ENCODE measurements around the gene ERCC3.
"Not testable (repeated sequence)": the region's sequence is repeated elsewhere in the genome, so short reads cannot be mapped to it uniquely, and the experiment has no call there.

The ERCC3 gene

DNA sequence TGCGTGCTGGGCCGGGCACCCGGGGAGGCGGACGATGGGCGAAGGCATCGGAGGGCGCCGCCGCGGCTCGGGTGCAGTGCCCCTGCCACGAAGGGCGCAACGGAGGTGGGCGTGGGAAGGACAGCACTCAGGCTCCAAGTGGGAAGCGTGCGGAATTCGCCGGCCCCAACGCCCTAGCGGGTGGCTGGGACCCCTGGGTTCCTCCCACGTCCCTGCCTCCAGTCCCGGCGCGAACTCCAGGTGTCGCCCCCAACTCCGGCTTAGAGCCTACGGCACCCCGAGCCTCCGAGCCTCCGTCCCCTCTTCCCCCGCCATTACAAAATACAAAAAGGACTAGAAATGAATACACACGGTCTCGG, 75.2 kb downstream of the ERCC3 start:
- TF ChIP-seq, protein P1, sequence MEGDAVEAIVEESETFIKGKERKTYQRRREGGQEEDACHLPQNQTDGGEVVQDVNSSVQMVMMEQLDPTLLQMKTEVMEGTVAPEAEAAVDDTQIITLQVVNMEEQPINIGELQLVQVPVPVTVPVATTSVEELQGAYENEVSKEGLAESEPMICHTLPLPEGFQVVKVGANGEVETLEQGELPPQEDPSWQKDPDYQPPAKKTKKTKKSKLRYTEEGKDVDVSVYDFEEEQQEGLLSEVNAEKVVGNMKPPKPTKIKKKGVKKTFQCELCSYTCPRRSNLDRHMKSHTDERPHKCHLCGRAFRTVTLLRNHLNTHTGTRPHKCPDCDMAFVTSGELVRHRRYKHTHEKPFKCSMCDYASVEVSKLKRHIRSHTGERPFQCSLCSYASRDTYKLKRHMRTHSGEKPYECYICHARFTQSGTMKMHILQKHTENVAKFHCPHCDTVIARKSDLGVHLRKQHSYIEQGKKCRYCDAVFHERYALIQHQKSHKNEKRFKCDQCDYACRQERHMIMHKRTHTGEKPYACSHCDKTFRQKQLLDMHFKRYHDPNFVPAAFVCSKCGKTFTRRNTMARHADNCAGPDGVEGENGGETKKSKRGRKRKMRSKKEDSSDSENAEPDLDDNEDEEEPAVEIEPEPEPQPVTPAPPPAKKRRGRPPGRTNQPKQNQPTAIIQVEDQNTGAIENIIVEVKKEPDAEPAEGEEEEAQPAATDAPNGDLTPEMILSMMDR (IDR thresholded peaks at IDR 0.05) = no peak
- Histone ChIP-seq H3K27ac (no peak overlapping the region), H3K4me1 (peaks cover 8 to 23% (median 18%) of the 10 kb centered on the region in 4 donors), H3K4me3 (peak overlapping the region; percentile 42 to 60), H3K36me3 (no peaks in the 10 kb centered on the region), H3K27me3 (peaks cover 0 to 46% of the 10 kb centered on the region in 2 donors), H3K9me3 (no peaks in the 10 kb centered on the region)
- no peak for DNase-seq
- intact Hi-C loops (cut with DNase I; ENCODE audit: low total_unique reads) = no loop called here

DNA sequence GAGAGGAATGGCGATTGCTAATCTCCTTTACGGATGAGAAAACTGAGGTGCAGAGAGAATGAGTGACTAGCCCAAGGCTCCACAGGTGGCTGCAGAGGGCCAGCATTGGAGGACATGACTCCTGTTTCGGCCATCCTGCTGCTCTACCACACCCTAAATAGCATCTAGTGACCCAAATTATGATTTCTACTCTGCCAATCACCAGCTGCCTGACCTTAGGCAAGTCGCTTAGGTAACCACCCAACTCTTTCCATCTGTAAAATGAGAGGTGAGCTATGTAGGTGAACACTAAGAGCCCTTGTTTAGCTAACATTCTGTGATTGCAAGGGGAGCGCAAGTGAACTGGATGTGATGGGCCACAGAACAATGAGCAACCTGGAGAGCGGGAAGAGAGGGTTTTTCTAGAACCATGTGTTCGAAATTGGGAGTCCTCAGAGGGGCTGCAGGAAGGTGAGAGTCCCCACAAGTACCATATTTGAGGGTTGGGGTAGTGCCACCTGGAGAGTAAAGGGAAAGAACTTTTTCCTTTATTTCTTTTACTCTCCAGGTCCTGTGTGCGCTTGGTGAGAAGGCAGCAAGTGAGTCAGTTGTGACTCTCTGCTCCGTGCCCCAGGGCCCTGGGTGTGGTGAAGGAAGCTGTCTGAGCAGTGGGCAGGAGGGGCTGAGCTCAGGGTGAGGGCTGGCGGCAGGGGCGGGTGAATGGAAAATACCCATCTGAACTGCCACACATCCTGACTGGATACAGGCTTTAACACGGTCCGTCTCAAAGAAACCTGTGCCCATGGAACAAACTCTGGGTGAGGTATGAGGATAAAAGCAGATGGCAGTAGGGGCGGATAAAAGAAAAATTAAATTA, 76.2 kb downstream of the ERCC3 start:
- Histone ChIP-seq H3K27ac (no peak overlapping the region), H3K4me3 (no peak overlapping the region), H3K27me3 (peaks cover 0 to 46% of the 10 kb centered on the region in 2 donors), H3K9me3 (peaks cover 0 to 9% (median 0%) of the 10 kb centered on the region in 3 donors), H3K4me1 (peaks cover 8 to 23% (median 18%) of the 10 kb centered on the region in 4 donors), H3K36me3 (no peaks in the 10 kb centered on the region)
- TF ChIP-seq, protein P1 (IDR thresholded peaks at IDR 0.05) = no peak
- no peak for DNase-seq
- intact Hi-C loops (cut with DNase I; ENCODE audit: low total_unique reads) = no loop called here

DNA sequence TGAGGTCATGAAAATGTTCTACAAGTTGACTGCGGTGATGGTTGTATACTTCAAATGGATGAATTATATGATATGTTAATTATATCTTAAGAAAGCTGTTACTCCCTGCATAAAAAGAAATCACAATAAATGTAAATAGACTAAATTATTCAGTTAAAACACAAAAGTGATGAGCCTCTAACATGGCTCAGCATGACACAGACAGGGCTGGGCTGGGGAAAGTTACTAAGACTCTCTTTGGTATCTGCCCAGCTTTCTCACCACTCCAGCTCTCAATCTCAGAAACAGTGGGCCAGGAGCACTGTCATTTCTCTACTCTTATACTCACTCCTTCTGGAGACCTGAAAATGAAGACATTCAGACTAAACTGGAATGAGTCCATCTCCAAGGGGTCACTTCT, 77.4 kb downstream of the ERCC3 start:
- Histone ChIP-seq H3K4me3 (no peak overlapping the region), H3K9me3 (peaks cover 0 to 9% (median 0%) of the 10 kb centered on the region in 3 donors), H3K27me3 (peaks cover 0 to 41% of the 10 kb centered on the region in 2 donors), H3K4me1 (peaks cover 8 to 23% (median 18%) of the 10 kb centered on the region in 4 donors), H3K27ac (no peak overlapping the region), H3K36me3 (no peaks in the 10 kb centered on the region)
- TF ChIP-seq, protein P1 (IDR thresholded peaks at IDR 0.05) = no peak
- DNase-seq = no peak
- intact Hi-C loops (cut with DNase I; ENCODE audit: low total_unique reads) = no loop called here

DNA sequence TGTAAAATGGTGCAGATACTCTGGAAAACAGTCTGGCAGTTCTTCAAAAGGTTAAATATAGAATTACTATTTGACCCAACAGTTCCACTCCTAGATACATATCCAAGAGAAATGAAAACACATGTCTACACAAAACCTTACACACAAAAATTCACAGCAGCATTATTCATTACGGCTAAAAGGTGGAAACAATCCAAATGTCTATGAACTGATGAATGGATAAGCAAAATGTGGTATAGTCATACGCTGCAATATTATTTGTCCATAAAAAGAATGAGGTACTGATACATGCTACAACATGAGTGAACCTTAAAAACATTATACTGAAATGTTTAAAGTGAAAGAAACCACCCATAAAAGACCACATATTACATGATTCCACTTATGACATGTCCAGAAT, 77.8 kb downstream of the ERCC3 start:
- peaks cover 8 to 23% (median 18%) of the 10 kb centered on the region in 4 donors for H3K4me1 ChIP-seq
- no peak overlapping the region for H3K4me3 ChIP-seq
- H3K27me3 ChIP-seq = peaks cover 0 to 36% of the 10 kb centered on the region in 2 donors
- no peak for DNase-seq
- H3K27ac ChIP-seq = no peak overlapping the region
- TF ChIP-seq, protein P1 (IDR thresholded peaks at IDR 0.05) = no peak
- H3K36me3 ChIP-seq = no peaks in the 10 kb centered on the region
- H3K9me3 ChIP-seq = peaks cover 0 to 9% (median 0%) of the 10 kb centered on the region in 3 donors
- intact Hi-C loops (cut with DNase I; ENCODE audit: low total_unique reads) = no loop called here

DNA sequence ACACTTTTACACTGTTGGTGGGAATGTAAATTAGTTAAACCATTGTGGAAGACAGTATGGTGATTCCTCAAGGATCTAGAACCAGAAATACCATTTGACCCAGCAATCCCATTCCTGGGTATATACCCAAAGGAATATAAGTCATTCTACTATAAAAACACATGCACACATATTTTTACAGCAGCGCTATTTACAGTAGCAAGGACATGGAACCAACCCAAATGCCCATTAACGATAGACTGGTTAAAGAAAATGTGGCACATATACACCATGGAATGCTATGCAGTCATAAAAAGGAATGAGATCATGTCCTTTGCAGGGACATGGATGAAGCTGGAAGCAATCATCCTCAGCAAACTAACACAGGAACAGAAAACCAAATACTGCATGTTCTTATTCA, 79.7 kb downstream of the ERCC3 start:
- H3K4me3 ChIP-seq; H3K4me1 ChIP-seq; H3K9me3 ChIP-seq; DNase-seq; H3K27ac ChIP-seq; H3K36me3 ChIP-seq; intact Hi-C loops (cut with DNase I; ENCODE audit: low total_unique reads): not testable (repeated sequence)
- H3K27me3 ChIP-seq = peaks cover 0 to 19% of the 10 kb centered on the region in 2 donors

DNA sequence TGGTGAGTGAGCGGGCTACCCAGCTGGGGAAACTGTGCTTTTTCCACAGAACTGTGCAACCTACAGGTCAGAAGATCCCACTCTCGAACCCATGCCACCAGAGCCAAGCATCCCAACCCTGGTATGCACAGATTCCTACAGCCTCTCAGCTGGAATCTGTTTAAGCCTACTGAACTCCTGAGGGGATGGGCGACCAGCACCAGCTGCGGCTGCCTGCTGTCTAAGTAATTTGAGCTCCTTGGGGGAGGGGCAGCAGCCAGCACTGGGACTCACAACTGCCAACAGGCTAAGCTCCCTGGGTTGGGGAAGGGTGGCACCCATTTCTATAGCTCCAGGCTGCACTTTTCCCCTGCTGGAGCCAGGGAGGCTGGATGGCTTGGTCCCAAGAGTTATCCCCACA, 85.6 kb downstream of the ERCC3 start:
- H3K4me3 ChIP-seq = no peak overlapping the region
- H3K4me1 ChIP-seq = no peaks in the 10 kb centered on the region
- no peak for DNase-seq
- intact Hi-C loops (cut with DNase I; ENCODE audit: low total_unique reads) = no loop called here
- peaks cover 0 to 7% (median 0%) of the 10 kb centered on the region in 3 donors for H3K9me3 ChIP-seq
- TF ChIP-seq, protein P1 (IDR thresholded peaks at IDR 0.05) = no peak
- peaks cover 0 to 8% of the 10 kb centered on the region in 2 donors for H3K27me3 ChIP-seq
- no peaks in the 10 kb centered on the region for H3K36me3 ChIP-seq
- no peak overlapping the region for H3K27ac ChIP-seq
